ENCODE results near the gene CUTA. TPM values are rescaled to one million over a fixed set of nuclear protein-coding genes. Genes with fewer than 3 reads are reported as not detected.

CUTA gene
- total RNA-seq, 1 donor from 2014 or later = 153 TPM

- Histone ChIP-seq H3K27ac (no peak overlapping the region), H3K36me3 (peaks cover 26% of the 10 kb centered on the region), H3K4me1 (peaks cover 28% of the 10 kb centered on the region), H3K4me3 (no peak overlapping the region), H3K27me3 (ENCODE audit: low read depth) (no peaks in the 10 kb centered on the region), H3K9me3 (no peaks in the 10 kb centered on the region)
- intact Hi-C loops (cut with DNase I) = no loop called here
- TF ChIP-seq CTCF (IDR thresholded peaks at IDR 0.05) = no peak
- no peak for DNase-seq
- no peak for ATAC-seq
These were observed 33.7 kb upstream of the CUTA start for GRCh38 chr6:33451606-33452005.

- intact Hi-C loops (cut with DNase I) = no loop called here
- Histone ChIP-seq H3K4me1 (peaks cover 28% of the 10 kb centered on the region), H3K27me3 (ENCODE audit: low read depth) (no peaks in the 10 kb centered on the region), H3K9me3 (no peaks in the 10 kb centered on the region), H3K4me3 (no peak overlapping the region), H3K27ac (no peak overlapping the region), H3K36me3 (peaks cover 18% of the 10 kb centered on the region)
- no peak for TF ChIP-seq CTCF (IDR thresholded peaks at IDR 0.05)
- ATAC-seq (no peak), DNase-seq (no peak)
These were observed 32.5 kb upstream of the CUTA start for GRCh38 chr6:33450434-33450833.

GRCh38 chr6:33446356-33446755, 28.4 kb upstream of the CUTA start:
- Histone ChIP-seq H3K27me3 (ENCODE audit: low read depth) (no peaks in the 10 kb centered on the region), H3K27ac (no peak overlapping the region), H3K36me3 (peaks cover 36% of the 10 kb centered on the region), H3K4me3 (no peak overlapping the region), H3K4me1 (peaks cover 9% of the 10 kb centered on the region), H3K9me3 (no peaks in the 10 kb centered on the region)
- DNase-seq (no peak), ATAC-seq (no peak)
- intact Hi-C loops (cut with DNase I) = no loop called here
- TF ChIP-seq CTCF (IDR thresholded peaks at IDR 0.05) = no peak

- intact Hi-C loops (cut with DNase I) = no loop called here
- Histone ChIP-seq H3K27me3 (ENCODE audit: low read depth) (no peaks in the 10 kb centered on the region), H3K9me3 (no peaks in the 10 kb centered on the region), H3K4me1 (peaks cover 8% of the 10 kb centered on the region), H3K4me3 (no peak overlapping the region), H3K27ac (peak overlapping the region; percentile 42), H3K36me3 (peaks cover 38% of the 10 kb centered on the region)
- TF ChIP-seq CTCF (IDR thresholded peaks at IDR 0.05) = no peak
- DNase-seq (no peak), ATAC-seq (peak; percentile 43 to 47)
These were observed 27.3 kb upstream of the CUTA start for GRCh38 chr6:33445119-33445603.

- no peak for ATAC-seq
- Histone ChIP-seq H3K36me3 (peaks cover 42% of the 10 kb centered on the region), H3K27me3 (ENCODE audit: low read depth) (no peaks in the 10 kb centered on the region), H3K4me1 (no peaks in the 10 kb centered on the region), H3K27ac (peak overlapping the region; percentile 42), H3K9me3 (no peaks in the 10 kb centered on the region), H3K4me3 (no peak overlapping the region)
- TF ChIP-seq CTCF (IDR thresholded peaks at IDR 0.05) = no peak
- intact Hi-C loops (cut with DNase I) = no loop called here
- no peak for DNase-seq
These were observed 26.0 kb upstream of the CUTA start for GRCh38 chr6:33443619-33444504.

Measured in lower lobe of right lung (tissue), 2 donors.